ENCODE measurements around the gene HOXA5.

Gene HOXA5

GRCh38 chr7:27177795-27178320 is 34.4 kb upstream of the HOXA5 start:
- POLR2A ChIA-PET, result interaction anchor here (1.0 to 11.2 kb wide), 6 partner anchors 7 to 17 kb away, joined by 3 to 237 read pairs (median 14); partner anchors contain the start of genes HOXA11 and HOXA9
- peak; percentile 68 for TF ChIP-seq ZBTB8A (tag by site-specific recombination; IDR thresholded peaks at IDR 0.05)
- TF ChIP-seq ZSCAN23 (tag by site-specific recombination; IDR thresholded peaks at IDR 0.05), result no peak
- no peak for TF ChIP-seq MZF1 (tag by site-specific recombination; IDR thresholded peaks at IDR 0.05; ENCODE audit: borderline replicate concordance)
- no peak for TF ChIP-seq CTCF (tag by site-specific recombination; IDR thresholded peaks at IDR 0.05)
- TF ChIP-seq ZXDB (tag by site-specific recombination; IDR thresholded peaks at IDR 0.05), result 0 out of 2 replicates have a peak, but pooled peaks have one; percentile 31
- TF ChIP-seq PRDM6 (tag by site-specific recombination; IDR thresholded peaks at IDR 0.05), result peak; percentile 34
- peak; percentile 35; the same call in 1 of the 2 replicates for TF ChIP-seq ZBTB17 (tag by site-specific recombination; IDR thresholded peaks at IDR 0.05)
- no peak for TF ChIP-seq KLF8 (tag by site-specific recombination; IDR thresholded peaks at IDR 0.05)
- TF ChIP-seq PRDM4 (tag by site-specific recombination; IDR thresholded peaks at IDR 0.05), result 0 out of 2 replicates have a peak, but pooled peaks have one; percentile 2
- no peak for TF ChIP-seq ZNF18 (tag by site-specific recombination; IDR thresholded peaks at IDR 0.05)
- 0 out of 2 replicates have a peak, but pooled peaks have one; percentile 2 for TF ChIP-seq PRDM1 (tag by site-specific recombination; IDR thresholded peaks at IDR 0.05)
- Histone ChIP-seq H3K27ac (ENCODE audit: extremely low read depth, low read depth, low read length) (peak overlapping the region; percentile 99), H3K4me1 (ENCODE audit: control insufficient read depth, insufficient read depth, low read length) (peaks cover 35% of the 10 kb centered on the region), H3K36me3 (ENCODE audit: control insufficient read depth in 2 of 2, insufficient read depth in 1 of 2, low read length in 2 of 2) (peaks cover 0 to 10% of the 10 kb centered on the region in 2 experiments; a peak in 2 of 3 replicates), H3K9me3 (ENCODE audit: control insufficient read depth, insufficient read depth, low read depth, low read length) (no peaks in the 10 kb centered on the region), H3K4me3 (ENCODE audit: low read depth, low read length) (peak overlapping the region; percentile 76)
- CTCF ChIA-PET, result interaction anchor here (1.3 to 3.7 kb wide), 4 partner anchors 9 to 17 kb away, joined by 3 to 10 read pairs (median 6); no protein-coding TSS in a partner anchor

- H3K4me1 ChIP-seq (ENCODE audit: control insufficient read depth, insufficient read depth, low read length), result peaks cover 29% of the 10 kb centered on the region
- H3K4me3 ChIP-seq (ENCODE audit: low read depth, low read length), result peak overlapping the region; percentile 76
- ChIA-PET CTCF (interaction anchor here (0.5 to 3.7 kb wide), 5 partner anchors 9 to 1758 kb away, joined by 3 to 10 read pairs (median 5); no protein-coding TSS in a partner anchor), POLR2A (interaction anchor here (1.0 to 11.2 kb wide), 6 partner anchors 7 to 21 kb away, joined by 3 to 237 read pairs (median 6); partner anchors contain the start of genes HOXA11 and HOXA7)
- TF ChIP-seq ZNF544 (tag by site-specific recombination; IDR thresholded peaks at IDR 0.05), result no peak
- peak; percentile 71 for TF ChIP-seq GLIS1 (tag by site-specific recombination; IDR thresholded peaks at IDR 0.05)
- TF ChIP-seq ZNF670 (tag by site-specific recombination; IDR thresholded peaks at IDR 0.05; ENCODE audit: low read depth), result no peak
- peak; percentile 59; the same call in 1 of the 2 replicates for TF ChIP-seq PRDM1 (tag by site-specific recombination; IDR thresholded peaks at IDR 0.05)
- 0 out of 2 replicates have a peak, but pooled peaks have one; percentile 6 for TF ChIP-seq ZNF335 (tag by site-specific recombination; conservative IDR thresholded peaks at IDR 0.05)
- TF ChIP-seq PRDM4 (tag by site-specific recombination; IDR thresholded peaks at IDR 0.05), result 0 out of 2 replicates have a peak, but pooled peaks have one; percentile 6
- TF ChIP-seq ZNF366 (tag by site-specific recombination; conservative IDR thresholded peaks at IDR 0.05), result 0 out of 2 replicates have a peak, but pooled peaks have one; percentile 23
- TF ChIP-seq FEZF1 (tag by site-specific recombination; IDR thresholded peaks at IDR 0.05), result peak; percentile 60
- peak; percentile 62; the same call in 1 of the 2 replicates for TF ChIP-seq GLIS2 (tag by site-specific recombination; IDR thresholded peaks at IDR 0.05)
- no peak for TF ChIP-seq ZNF624 (tag by site-specific recombination; IDR thresholded peaks at IDR 0.05)
- H3K9me3 ChIP-seq (ENCODE audit: control insufficient read depth, insufficient read depth, low read depth, low read length), result no peaks in the 10 kb centered on the region
- peaks cover 0 to 6% of the 10 kb centered on the region in 2 experiments; a peak in 2 of 3 replicates for H3K36me3 ChIP-seq (ENCODE audit: control insufficient read depth in 2 of 2, insufficient read depth in 1 of 2, low read length in 2 of 2)
- H3K27ac ChIP-seq (ENCODE audit: extremely low read depth, low read depth, low read length), result peak overlapping the region; percentile 99
These were observed 33.7 kb upstream of the HOXA5 start for GRCh38 chr7:27176962-27177794.
